Erythroblast (primary cell): Measurements from ENCODE around the gene HOXD13.
A peak's percentile ranks its signal among the peaks of the same experiment; 100 is the strongest.

Source experiments
- DNase-seq, 2 experiments: peaks; one replicate each; lab custom pipeline; 2025; lab: John Stamatoyannopoulos, UW
- GATA1 ChIP-seq: IDR thresholded peaks from 2 replicates; pipeline ENCODE4 v1.6.1; 2011; ENCODE audit warnings: low read depth, mild to moderate bottlenecking, control low read depth, low read length, moderate library complexity
- POLR2A ChIP-seq: IDR thresholded peaks from 2 replicates; pipeline ENCODE4 v1.6.1; 2011; ENCODE audit warnings: mild to moderate bottlenecking, low read length

Gene HOXD13

DNA sequence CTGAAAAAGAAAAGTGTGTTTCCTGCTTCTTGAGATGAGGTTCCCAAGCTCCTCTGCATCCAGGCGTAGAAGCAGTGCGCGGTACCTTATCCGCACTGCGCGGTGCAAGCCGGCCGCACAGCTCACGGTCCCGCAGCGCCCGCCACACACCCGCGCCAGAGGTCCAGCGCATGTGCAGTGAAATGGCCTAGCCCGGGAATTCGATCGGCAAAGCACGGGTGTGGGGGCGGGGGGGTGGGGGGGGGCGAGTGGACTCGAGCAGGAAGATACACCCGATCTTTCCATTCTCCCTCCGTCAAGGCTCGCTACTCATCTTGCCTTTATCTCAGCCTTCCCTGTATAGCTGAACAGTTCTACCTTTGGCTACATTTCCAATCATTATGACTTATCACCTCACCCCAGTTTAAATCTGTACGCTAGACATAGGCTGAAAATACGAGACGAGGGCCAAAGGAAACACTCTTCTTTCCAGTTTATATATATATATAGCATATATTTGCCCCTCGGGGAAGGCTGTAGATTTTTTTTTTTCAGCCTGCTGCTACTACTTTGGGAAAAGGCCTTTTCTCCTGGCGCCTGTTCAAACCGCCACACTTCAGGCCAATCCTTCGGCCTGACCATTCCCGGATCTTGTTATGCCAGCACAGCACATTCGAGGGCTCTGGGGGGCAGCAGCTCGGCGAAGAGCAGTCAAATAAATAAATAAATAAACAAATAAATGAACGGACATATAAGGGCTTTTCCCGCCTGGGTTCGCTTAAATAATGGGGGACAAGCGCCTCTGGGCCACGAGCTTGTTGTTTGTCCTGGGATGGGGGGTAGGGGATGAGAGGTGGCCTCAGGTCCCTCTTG lies 47.4 kb downstream of the HOXD13 start:
- TF ChIP-seq POLR2A (no peak), GATA1 (no peak)
- no peak for DNase-seq

DNA sequence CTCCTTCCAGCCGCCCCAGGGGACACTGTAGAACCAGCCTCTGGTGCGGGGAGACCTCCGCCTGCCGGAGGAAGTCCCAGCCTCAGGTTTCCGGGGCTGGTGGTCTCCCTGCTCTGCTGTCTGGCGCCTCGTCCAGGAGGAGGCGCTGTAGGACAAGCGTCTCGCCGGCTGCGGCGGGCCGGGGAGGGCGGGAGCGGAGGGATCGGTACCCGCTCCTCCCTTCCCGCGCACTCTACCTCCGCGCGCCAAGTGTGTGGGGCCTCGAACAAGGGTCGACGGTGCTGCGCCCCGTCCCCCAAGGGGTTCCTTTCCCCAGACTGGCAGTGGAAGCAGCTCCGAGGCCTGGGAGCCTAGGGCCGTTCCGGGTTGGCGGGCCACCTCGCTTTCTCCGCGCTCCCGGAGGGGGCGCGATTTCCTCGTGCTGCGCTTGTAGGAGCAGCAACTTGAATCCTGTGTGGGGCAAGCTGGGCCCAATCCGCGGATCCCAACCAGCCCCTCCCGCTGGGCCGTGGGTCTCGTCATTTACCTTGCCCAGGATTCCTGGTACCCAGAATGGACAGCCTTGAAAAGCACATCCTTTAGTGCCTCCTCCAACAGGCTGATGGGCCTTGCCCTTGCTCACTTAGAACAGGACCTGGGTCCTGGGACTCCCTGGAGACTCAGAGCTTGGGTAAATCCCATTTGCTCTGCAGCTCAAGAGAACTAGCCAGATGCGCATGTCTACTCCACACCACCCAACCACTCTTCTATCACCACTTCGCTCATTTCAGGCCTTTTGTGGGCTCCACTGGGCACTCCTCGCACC lies 48.2 kb downstream of the HOXD13 start:
- TF ChIP-seq POLR2A (no peak), GATA1 (no peak)
- peak; percentile 76 to 84 for DNase-seq

DNA sequence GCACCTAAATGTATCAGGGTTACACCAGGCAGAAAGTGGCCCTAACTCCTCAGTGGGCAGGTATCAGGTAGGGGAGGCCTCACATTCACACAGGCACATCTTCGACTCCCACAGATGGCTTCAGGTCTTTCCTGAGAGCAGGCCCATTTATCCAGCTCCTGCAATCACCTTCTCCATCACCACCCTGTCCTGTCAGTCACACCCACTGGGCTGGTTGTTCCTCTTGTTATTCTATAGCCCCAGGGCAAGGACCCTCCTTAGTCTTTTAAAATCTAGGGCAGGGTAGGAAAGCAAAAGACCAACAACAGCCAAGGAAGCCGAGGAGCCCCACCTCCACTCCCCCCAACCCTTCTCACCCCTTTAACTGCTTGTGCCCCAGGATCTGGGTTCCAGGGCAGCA lies 49.8 kb downstream of the HOXD13 start:
- DNase-seq = no peak
- TF ChIP-seq POLR2A (no peak), GATA1 (no peak)
